ENCODE measurements around the gene IFT172. TPM values are rescaled to one million over a fixed set of nuclear protein-coding genes. Genes with fewer than 3 reads are reported as not detected.

IFT172 gene
- total RNA-seq, 2 donors from 2014 or later, result 80.2 to 82.5 TPM

GRCh38 chr2:27400348-27401135, 89.0 kb downstream of the IFT172 start:
- no peak for DNase-seq
- ATAC-seq, result no peak
- intact Hi-C loops (cut with DNase I, micrococcal nuclease), result no loop called here

- ATAC-seq, result no peak
- intact Hi-C loops (cut with DNase I, micrococcal nuclease), result no loop called here
Measured at GRCh38 chr2:27398962-27399361, 90.6 kb downstream of the IFT172 start.

More at GRCh38 chr2:27398962-27399361, 90.6 kb downstream of the IFT172 start:
- DNase-seq, result no peak

Other genes with a start within 250 kb of the IFT172 start
- not detected for gene SLC30A3, start 226.7 kb downstream of the IFT172 start, total RNA-seq
- not detected for gene DNAJC5G, start 214.3 kb downstream of the IFT172 start, total RNA-seq
- under 1 TPM in 1 of 2 donors, not detected in 1; 0.14 TPM for gene TRIM54, start 207.3 kb downstream of the IFT172 start, total RNA-seq
- under 1 TPM; 0.52 to 0.56 TPM for gene UCN, start 181.3 kb downstream of the IFT172 start, total RNA-seq
- 10 to 100 TPM; 26.6 to 32.4 TPM for gene MPV17, start 166.6 kb downstream of the IFT172 start, total RNA-seq
- 10 to 100 TPM; 50.6 to 62.5 TPM for gene GTF3C2, start 133.0 kb downstream of the IFT172 start, total RNA-seq
- gene EIF2B4, start 119.4 kb downstream of the IFT172 start, total RNA-seq, result 10 to 100 TPM; 33.2 to 36.6 TPM
- 10 to 100 TPM; 85.2 to 85.5 TPM for gene SNX17, start 119.1 kb downstream of the IFT172 start, total RNA-seq
- 10 to 100 TPM; 24.9 to 27.4 TPM for gene ZNF513, start 109.0 kb downstream of the IFT172 start, total RNA-seq
- gene PPM1G, start 80.2 kb downstream of the IFT172 start, total RNA-seq, result 10 to 100 TPM; 50.9 to 73.4 TPM
- gene NRBP1, start 61.1 kb downstream of the IFT172 start, total RNA-seq, result 10 to 100 TPM; 72.2 to 85.8 TPM
- gene KRTCAP3, start 47.4 kb downstream of the IFT172 start, total RNA-seq, result 100 to 1,000 TPM in 1 of 2 donors, 10 to 100 TPM in 1; 90.0 to 104 TPM
- gene FNDC4, start 5.5 kb upstream of the IFT172 start, total RNA-seq, result 1 to 10 TPM in 1 of 2 donors, under 1 TPM in 1; 0.73 to 1.4 TPM
- gene GCKR, start 7.1 kb upstream of the IFT172 start, total RNA-seq, result not detected
- 10 to 100 TPM; 10.7 to 14.9 TPM for gene ZNF512, start 93.3 kb upstream of the IFT172 start, total RNA-seq
- gene CCDC121, start 139.3 kb upstream of the IFT172 start, total RNA-seq, result 1 to 10 TPM; 2.5 to 2.9 TPM
- 10 to 100 TPM; 20.7 to 24.2 TPM for gene GPN1, start 139.3 kb upstream of the IFT172 start, total RNA-seq
- 10 to 100 TPM; 22.3 to 23.1 TPM for gene SUPT7L, start 173.9 kb upstream of the IFT172 start, total RNA-seq
- 10 to 100 TPM; 14.9 to 16.6 TPM for gene SLC4A1AP, start 174.1 kb upstream of the IFT172 start, total RNA-seq